ENCODE measurements around the gene TBC1D10B.

DNA sequence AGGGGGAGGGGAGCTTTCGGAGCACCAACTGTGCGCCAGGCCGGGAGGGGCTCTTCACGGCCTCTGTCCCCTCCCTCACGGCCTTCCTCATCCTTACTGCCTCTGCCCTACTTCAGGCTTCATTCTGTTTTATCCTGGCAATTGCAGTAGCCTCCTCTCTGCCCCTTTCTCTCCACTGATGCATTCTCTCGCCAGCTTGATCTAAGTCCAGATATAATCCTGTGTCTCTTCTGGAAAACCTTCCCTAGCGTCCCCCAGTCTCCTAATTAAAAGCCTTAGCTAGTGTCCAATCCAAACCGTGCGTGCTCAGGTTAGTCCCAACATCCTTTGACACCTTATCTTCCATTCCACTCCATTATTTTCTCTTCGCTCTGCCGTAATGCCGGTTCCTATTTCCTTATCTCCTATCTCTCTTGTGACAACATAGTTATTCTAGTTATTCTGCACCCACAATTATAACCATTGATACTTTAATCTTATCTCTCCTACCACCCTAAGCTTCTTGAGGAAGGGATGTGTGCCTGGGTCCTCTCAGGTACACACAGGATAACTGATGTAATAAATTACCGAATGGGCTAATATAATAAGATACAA is 25.8 kb upstream of the TBC1D10B start:
- no peak for TF ChIP-seq POLR2A (IDR thresholded peaks at IDR 0.05)
- TF ChIP-seq, protein P1, sequence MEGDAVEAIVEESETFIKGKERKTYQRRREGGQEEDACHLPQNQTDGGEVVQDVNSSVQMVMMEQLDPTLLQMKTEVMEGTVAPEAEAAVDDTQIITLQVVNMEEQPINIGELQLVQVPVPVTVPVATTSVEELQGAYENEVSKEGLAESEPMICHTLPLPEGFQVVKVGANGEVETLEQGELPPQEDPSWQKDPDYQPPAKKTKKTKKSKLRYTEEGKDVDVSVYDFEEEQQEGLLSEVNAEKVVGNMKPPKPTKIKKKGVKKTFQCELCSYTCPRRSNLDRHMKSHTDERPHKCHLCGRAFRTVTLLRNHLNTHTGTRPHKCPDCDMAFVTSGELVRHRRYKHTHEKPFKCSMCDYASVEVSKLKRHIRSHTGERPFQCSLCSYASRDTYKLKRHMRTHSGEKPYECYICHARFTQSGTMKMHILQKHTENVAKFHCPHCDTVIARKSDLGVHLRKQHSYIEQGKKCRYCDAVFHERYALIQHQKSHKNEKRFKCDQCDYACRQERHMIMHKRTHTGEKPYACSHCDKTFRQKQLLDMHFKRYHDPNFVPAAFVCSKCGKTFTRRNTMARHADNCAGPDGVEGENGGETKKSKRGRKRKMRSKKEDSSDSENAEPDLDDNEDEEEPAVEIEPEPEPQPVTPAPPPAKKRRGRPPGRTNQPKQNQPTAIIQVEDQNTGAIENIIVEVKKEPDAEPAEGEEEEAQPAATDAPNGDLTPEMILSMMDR (IDR thresholded peaks at IDR 0.05), result no peak

All from uterus (tissue), 2 donors.